Thyroid gland (tissue), 4 donors: ENCODE measurements around the gene ARHGDIB.

ENCODE experiments used
- POLR2A ChIP-seq, 2 donors: fragments of 450-650 bp; IDR thresholded peaks; one replicate each; pipeline ENCODE4 v1.6.1; 2017; ENCODE audit warnings: antibody characterized with exemption in 2 of 2, mild to moderate bottlenecking in 2 of 2, moderate library complexity in 1 of 2
- TF ChIP-seq, protein P1 (sequence below), 6 experiments: fragments of 200-600 bp in 3 of 6; fragments of 450-650 bp in 3 of 6; sonication (generic) in 3 of 6; IDR thresholded peaks; one replicate each; pipeline ENCODE4 v1.5.1; 2016 to 2019; ENCODE audit warnings: antibody characterized with exemption in 6 of 6, mild to moderate bottlenecking in 2 of 6, inconsistent platforms in 1 of 6, moderate library complexity in 1 of 6

DNA sequence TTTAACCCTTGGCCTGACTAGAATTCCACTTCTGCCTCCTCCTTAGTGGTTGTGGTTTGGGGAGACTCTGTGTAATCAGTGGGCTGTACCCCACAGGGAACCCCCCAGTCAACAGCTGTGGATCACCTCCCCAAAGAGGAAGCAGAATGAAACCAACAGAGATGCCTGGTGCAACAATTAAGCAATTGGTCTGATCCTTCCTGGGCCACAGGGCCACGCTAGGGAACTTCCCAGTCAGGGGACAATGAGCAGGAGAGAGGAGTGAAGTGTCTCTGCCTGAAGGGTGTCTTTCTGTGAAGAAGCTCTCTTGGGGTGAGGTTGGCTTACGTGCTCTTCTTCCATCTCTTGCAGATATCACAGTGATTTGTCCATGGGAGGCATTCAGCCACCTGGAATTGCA lies 19.6 kb upstream of the ARHGDIB start:
- no peak for TF ChIP-seq POLR2A (IDR thresholded peaks at IDR 0.05)
- TF ChIP-seq, protein P1, sequence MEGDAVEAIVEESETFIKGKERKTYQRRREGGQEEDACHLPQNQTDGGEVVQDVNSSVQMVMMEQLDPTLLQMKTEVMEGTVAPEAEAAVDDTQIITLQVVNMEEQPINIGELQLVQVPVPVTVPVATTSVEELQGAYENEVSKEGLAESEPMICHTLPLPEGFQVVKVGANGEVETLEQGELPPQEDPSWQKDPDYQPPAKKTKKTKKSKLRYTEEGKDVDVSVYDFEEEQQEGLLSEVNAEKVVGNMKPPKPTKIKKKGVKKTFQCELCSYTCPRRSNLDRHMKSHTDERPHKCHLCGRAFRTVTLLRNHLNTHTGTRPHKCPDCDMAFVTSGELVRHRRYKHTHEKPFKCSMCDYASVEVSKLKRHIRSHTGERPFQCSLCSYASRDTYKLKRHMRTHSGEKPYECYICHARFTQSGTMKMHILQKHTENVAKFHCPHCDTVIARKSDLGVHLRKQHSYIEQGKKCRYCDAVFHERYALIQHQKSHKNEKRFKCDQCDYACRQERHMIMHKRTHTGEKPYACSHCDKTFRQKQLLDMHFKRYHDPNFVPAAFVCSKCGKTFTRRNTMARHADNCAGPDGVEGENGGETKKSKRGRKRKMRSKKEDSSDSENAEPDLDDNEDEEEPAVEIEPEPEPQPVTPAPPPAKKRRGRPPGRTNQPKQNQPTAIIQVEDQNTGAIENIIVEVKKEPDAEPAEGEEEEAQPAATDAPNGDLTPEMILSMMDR (IDR thresholded peaks at IDR 0.05), result no peak
